ENCODE measurements around the gene UBAC2. TPM values are rescaled to one million over a fixed set of nuclear protein-coding genes. Genes with fewer than 3 reads are reported as not detected.

The UBAC2 gene
- total RNA-seq, 1 experiment from 2014 or later: 103 TPM

DNA sequence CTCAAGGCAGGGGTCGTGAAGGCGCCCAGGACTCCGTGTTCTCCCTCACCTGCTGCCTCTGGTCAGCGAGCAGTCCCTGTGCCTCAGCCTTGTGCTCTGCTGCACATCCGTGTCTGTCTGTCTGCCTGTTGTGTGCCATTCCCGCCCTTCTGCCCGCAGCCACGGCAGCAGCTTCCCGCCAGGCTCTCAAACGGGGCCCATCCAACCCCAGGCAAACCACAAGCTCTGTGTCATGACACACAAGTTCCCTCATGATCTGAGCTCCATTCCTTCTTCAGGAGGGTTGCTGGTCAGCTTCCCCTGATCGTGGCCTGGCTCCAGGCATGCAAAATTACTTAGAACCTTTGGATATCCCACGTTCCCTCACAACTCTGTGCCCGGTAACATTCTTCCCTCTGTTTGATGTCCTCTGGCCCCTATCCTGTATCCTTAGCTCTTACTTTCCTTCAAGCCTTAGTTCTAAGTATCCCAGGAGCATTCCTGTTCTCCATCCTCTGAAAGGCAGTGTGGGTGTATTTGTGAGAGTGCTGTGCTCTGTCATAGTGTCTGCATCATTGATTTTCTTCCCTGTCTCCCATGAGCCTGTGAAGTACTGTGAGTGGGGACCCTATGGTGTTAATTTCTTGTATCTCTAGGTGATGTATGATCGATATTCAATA is 103.3 kb downstream of the UBAC2 start:
- Histone ChIP-seq H3K4me1 (no peaks in the 10 kb centered on the region), H3K4me3 (ENCODE audit: low read depth, low read length) (no peak overlapping the region), H3K36me3 (ENCODE audit: control insufficient read depth, insufficient read depth, low read length) (no peaks in the 10 kb centered on the region; the same call in 1 of the 2 replicates), H3K9me3 (no peaks in the 10 kb centered on the region), H3K27me3 (replicated peaks; ENCODE audit: control insufficient read depth, insufficient read depth, low read length) (no peaks in the 10 kb centered on the region)
- POLR2A ChIA-PET: no interaction called here
- H3K27me3 Mint-ChIP-seq (ENCODE audit: insufficient read depth, unreplicated experiment): no peaks in the 10 kb centered on the region
- peaks cover 36% of the 10 kb centered on the region for H3K36me3 Mint-ChIP-seq (ENCODE audit: insufficient read depth, unreplicated experiment)
- CTCF ChIA-PET: no interaction called here
- no peak overlapping the region for H3K4me3 Mint-ChIP-seq (ENCODE audit: unreplicated experiment)
- no peak for DNase-seq
- no peaks in the 10 kb centered on the region for H3K9me3 Mint-ChIP-seq (ENCODE audit: unreplicated experiment)
- intact Hi-C loops (cut with micrococcal nuclease; ENCODE audit: unreplicated experiment): no loop called here
- peak overlapping the region; percentile 42 for H3K27ac Mint-ChIP-seq (ENCODE audit: unreplicated experiment)
- TF ChIP-seq, protein P1, sequence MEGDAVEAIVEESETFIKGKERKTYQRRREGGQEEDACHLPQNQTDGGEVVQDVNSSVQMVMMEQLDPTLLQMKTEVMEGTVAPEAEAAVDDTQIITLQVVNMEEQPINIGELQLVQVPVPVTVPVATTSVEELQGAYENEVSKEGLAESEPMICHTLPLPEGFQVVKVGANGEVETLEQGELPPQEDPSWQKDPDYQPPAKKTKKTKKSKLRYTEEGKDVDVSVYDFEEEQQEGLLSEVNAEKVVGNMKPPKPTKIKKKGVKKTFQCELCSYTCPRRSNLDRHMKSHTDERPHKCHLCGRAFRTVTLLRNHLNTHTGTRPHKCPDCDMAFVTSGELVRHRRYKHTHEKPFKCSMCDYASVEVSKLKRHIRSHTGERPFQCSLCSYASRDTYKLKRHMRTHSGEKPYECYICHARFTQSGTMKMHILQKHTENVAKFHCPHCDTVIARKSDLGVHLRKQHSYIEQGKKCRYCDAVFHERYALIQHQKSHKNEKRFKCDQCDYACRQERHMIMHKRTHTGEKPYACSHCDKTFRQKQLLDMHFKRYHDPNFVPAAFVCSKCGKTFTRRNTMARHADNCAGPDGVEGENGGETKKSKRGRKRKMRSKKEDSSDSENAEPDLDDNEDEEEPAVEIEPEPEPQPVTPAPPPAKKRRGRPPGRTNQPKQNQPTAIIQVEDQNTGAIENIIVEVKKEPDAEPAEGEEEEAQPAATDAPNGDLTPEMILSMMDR (IDR thresholded peaks at IDR 0.05; ENCODE audit: insufficient read depth in 1 of 2, low read depth in 1 of 2, low read length in 1 of 2, severe bottlenecking in 1 of 2, unreplicated experiment in 1 of 2): no peak
- H3K4me1 Mint-ChIP-seq (ENCODE audit: low read depth, unreplicated experiment): peaks cover 22% of the 10 kb centered on the region
- no TSS peak for BruUV-seq (replicated peaks)

DNA sequence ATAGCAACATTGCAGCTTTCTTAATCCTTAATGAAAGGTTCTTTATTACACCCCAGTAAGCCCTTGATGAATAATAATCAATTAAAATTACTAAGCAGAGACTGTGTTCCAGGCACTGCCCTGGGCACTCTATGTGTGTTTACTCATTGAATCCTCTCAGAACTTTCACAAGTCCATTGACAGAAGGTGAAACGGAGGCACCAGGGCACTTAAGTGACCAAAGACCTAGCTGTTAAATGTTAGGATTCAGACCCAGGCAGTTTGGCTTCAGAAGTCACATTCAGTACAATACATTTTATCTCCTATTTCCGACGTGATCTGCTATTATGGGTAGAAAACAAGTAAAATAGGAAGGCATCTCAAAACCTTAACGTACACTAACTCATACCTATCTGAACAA is 103.9 kb downstream of the UBAC2 start:
- no peak overlapping the region for H3K4me3 ChIP-seq (ENCODE audit: low read depth, low read length)
- CTCF ChIA-PET: interaction anchor here (0.6 kb wide), 1 partner anchor 48 kb away, joined by 3 read pairs; no protein-coding TSS in a partner anchor
- intact Hi-C loops (cut with micrococcal nuclease; ENCODE audit: unreplicated experiment): no loop called here

DNA sequence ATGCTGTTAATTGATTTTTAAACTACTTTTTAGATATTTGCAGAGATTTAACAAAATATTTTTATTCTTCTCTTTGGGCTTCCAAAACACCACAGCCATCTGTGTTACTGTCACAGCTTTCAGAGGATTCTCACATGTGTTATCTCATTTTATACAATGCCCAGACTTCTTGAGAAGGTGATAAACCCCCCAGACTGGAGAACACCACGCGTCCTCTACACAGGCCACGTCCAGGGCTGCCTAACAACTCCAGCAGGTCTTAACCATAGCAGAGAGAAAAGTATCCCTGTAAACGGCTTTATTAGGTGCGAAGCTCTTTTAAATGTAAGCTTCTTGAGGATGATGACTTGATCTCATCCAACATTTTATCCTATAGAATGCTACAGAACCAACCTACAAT is 104.5 kb downstream of the UBAC2 start:
- Mint-ChIP-seq H3K27ac (ENCODE audit: unreplicated experiment) (no peak overlapping the region), H3K4me1 (ENCODE audit: low read depth, unreplicated experiment) (peaks cover 10% of the 10 kb centered on the region), H3K4me3 (ENCODE audit: unreplicated experiment) (no peak overlapping the region), H3K36me3 (ENCODE audit: insufficient read depth, unreplicated experiment) (peaks cover 45% of the 10 kb centered on the region), H3K27me3 (ENCODE audit: insufficient read depth, unreplicated experiment) (no peaks in the 10 kb centered on the region), H3K9me3 (ENCODE audit: unreplicated experiment) (no peaks in the 10 kb centered on the region)
- POLR2A ChIA-PET: no interaction called here
- H3K4me1 ChIP-seq: no peaks in the 10 kb centered on the region
- no peaks in the 10 kb centered on the region for H3K9me3 ChIP-seq
- intact Hi-C loops (cut with micrococcal nuclease; ENCODE audit: unreplicated experiment): no loop called here
- H3K4me3 ChIP-seq (ENCODE audit: low read depth, low read length): no peak overlapping the region
- no TSS peak for BruUV-seq (replicated peaks)
- no peaks in the 10 kb centered on the region; the same call in 1 of the 2 replicates for H3K36me3 ChIP-seq (ENCODE audit: control insufficient read depth, insufficient read depth, low read length)
- no peaks in the 10 kb centered on the region for H3K27me3 ChIP-seq (replicated peaks; ENCODE audit: control insufficient read depth, insufficient read depth, low read length)
- TF ChIP-seq, protein P1 (IDR thresholded peaks at IDR 0.05; ENCODE audit: insufficient read depth in 1 of 2, low read depth in 1 of 2, low read length in 1 of 2, severe bottlenecking in 1 of 2, unreplicated experiment in 1 of 2): no peak
- CTCF ChIA-PET: interaction anchor here (0.6 kb wide), 1 partner anchor 47 kb away, joined by 3 read pairs; no protein-coding TSS in a partner anchor
- no peak for DNase-seq

More for the DNA sequence above, 103.9 kb downstream of the UBAC2 start:
- H3K27ac Mint-ChIP-seq (ENCODE audit: unreplicated experiment): peak overlapping the region; percentile 42
- Histone ChIP-seq H3K4me1 (no peaks in the 10 kb centered on the region), H3K9me3 (no peaks in the 10 kb centered on the region), H3K36me3 (ENCODE audit: control insufficient read depth, insufficient read depth, low read length) (no peaks in the 10 kb centered on the region; the same call in 1 of the 2 replicates), H3K27me3 (replicated peaks; ENCODE audit: control insufficient read depth, insufficient read depth, low read length) (no peaks in the 10 kb centered on the region)
- no peak overlapping the region for H3K4me3 Mint-ChIP-seq (ENCODE audit: unreplicated experiment)
- POLR2A ChIA-PET: no interaction called here
- DNase-seq: no peak
- H3K27me3 Mint-ChIP-seq (ENCODE audit: insufficient read depth, unreplicated experiment): no peaks in the 10 kb centered on the region
- TF ChIP-seq, protein P1 (IDR thresholded peaks at IDR 0.05; ENCODE audit: insufficient read depth in 1 of 2, low read depth in 1 of 2, low read length in 1 of 2, severe bottlenecking in 1 of 2, unreplicated experiment in 1 of 2): no peak
- H3K9me3 Mint-ChIP-seq (ENCODE audit: unreplicated experiment): no peaks in the 10 kb centered on the region
- peaks cover 16% of the 10 kb centered on the region for H3K4me1 Mint-ChIP-seq (ENCODE audit: low read depth, unreplicated experiment)
- H3K36me3 Mint-ChIP-seq (ENCODE audit: insufficient read depth, unreplicated experiment): peaks cover 42% of the 10 kb centered on the region
- no TSS peak for BruUV-seq (replicated peaks)
